Activated naive CD4-positive, alpha-beta T cell treated with anti-CD3 and anti-CD28 coated beads, Interleukin-2, amount 10 ng/mL, durations not matched to agents 7 days and 5 days (primary cell): ENCODE results near the gene SPATA32.

Experiments used
- CTCF ChIA-PET: fragments of 350-600 bp; sonication (Branson Sonifier 250); formaldehyde crosslinking; loops from one replicate; lab custom pipeline; 2021; ENCODE audit warnings: antibody characterized with exemption; lab: Charles Lee
- DNase-seq: peaks from one replicate; pipeline ENCODE4 v3.0.0-alpha.2; 2020
- H3K27ac Mint-ChIP-seq: one replicate; pipeline ENCODE4 v1.8.0; 2021; ENCODE audit warnings: mild to moderate bottlenecking, moderate library complexity, mixed read lengths
- H3K27me3 Mint-ChIP-seq: one replicate; pipeline ENCODE4 v1.8.0; 2021; ENCODE audit warnings: mild to moderate bottlenecking, mixed read lengths
- H3K36me3 Mint-ChIP-seq: one replicate; pipeline ENCODE4 v1.8.0; 2021; ENCODE audit warnings: mixed read lengths
- H3K4me1 Mint-ChIP-seq: one replicate; pipeline ENCODE4 v1.8.0; 2021; ENCODE audit warnings: mixed read lengths
- H3K4me3 Mint-ChIP-seq: one replicate; pipeline ENCODE4 v1.8.0; 2021; ENCODE audit warnings: mild to moderate bottlenecking, moderate library complexity, mixed read lengths
- H3K9me3 Mint-ChIP-seq: one replicate; pipeline ENCODE4 v1.8.0; 2021; ENCODE audit warnings: mixed read lengths

The SPATA32 gene

DNA sequence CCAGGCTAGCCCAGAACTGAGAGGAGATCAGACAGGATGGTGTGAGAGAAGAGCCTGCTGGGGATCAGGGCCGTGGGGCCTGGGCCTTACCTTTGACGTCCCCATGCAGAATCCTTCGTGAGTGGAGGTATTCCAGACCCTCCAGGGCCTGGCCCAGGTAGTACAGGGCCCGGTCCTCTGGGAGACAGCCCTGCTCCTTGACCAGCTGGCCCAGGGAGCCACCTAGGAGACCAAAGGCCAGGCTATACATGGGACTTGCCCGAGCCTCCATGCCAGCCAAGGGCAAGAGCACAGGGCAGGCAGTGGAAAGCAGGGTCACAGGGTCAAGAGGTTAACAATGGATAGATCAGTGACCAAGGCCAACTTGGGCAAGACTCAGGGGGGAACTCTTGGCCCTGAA lies 12.1 kb upstream of the SPATA32 start:
- no peak overlapping the region for H3K4me3 Mint-ChIP-seq
- no peak for DNase-seq
- H3K27ac Mint-ChIP-seq, result no peak overlapping the region
- no peaks in the 10 kb centered on the region for H3K27me3 Mint-ChIP-seq
- H3K4me1 Mint-ChIP-seq, result peaks cover 10% of the 10 kb centered on the region
- peaks cover 34% of the 10 kb centered on the region for H3K36me3 Mint-ChIP-seq
- CTCF ChIA-PET, result interaction anchor here (1.8 to 4.7 kb wide), 2 partner anchors 54 to 120 kb away, joined by 4 to 41 read pairs; no protein-coding TSS in a partner anchor
- no peaks in the 10 kb centered on the region for H3K9me3 Mint-ChIP-seq

DNA sequence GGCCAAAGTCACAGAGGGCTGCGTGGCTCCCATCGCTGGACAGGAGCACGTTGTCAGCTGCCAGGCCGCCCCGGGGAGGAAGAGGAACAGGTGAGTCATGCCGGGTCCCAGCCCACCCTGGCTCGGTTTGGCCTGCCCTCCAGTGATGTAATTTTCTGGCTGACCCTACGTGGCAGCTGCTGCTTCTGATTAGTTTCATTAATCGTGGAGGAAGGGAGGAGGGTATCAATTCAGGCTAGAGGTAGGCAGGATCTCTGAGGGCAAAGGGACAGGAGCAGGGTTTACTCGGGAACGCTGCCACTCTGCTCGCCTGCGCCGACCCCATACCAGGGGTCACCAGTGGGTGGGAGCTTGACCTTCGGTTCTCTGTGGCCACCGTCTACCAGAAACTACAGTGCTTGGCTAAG lies 11.7 kb upstream of the SPATA32 start:
- no peak for DNase-seq
- CTCF ChIA-PET, result interaction anchor here (4.7 kb wide), 1 partner anchor 54 kb away, joined by 41 read pairs; no protein-coding TSS in a partner anchor
- H3K4me3 Mint-ChIP-seq, result no peak overlapping the region
- H3K36me3 Mint-ChIP-seq, result peaks cover 35% of the 10 kb centered on the region
- peaks cover 9% of the 10 kb centered on the region for H3K4me1 Mint-ChIP-seq
- H3K27me3 Mint-ChIP-seq, result no peaks in the 10 kb centered on the region
- no peaks in the 10 kb centered on the region for H3K9me3 Mint-ChIP-seq
- no peak overlapping the region for H3K27ac Mint-ChIP-seq

- CTCF ChIA-PET, result interaction anchor here (0.6 to 4.7 kb wide), 8 partner anchors 17 to 136 kb away, joined by 3 to 41 read pairs (median 6); partner anchors contain the start of gene ACBD4
- no peak for DNase-seq
- Mint-ChIP-seq H3K27me3 (no peaks in the 10 kb centered on the region), H3K9me3 (no peaks in the 10 kb centered on the region), H3K4me3 (no peak overlapping the region), H3K36me3 (peaks cover 48% of the 10 kb centered on the region), H3K4me1 (no peaks in the 10 kb centered on the region), H3K27ac (no peak overlapping the region)
Observed at GRCh38 chr17:45271603-45272002, 9.7 kb upstream of the SPATA32 start.

- peak; percentile 71 for DNase-seq
- H3K27ac Mint-ChIP-seq, result peak overlapping the region; percentile 37
- H3K4me3 Mint-ChIP-seq, result no peak overlapping the region
- no peaks in the 10 kb centered on the region for H3K4me1 Mint-ChIP-seq
- no peaks in the 10 kb centered on the region for H3K27me3 Mint-ChIP-seq
- CTCF ChIA-PET, result interaction anchor here (1.2 to 4.7 kb wide), 8 partner anchors 13 to 136 kb away, joined by 4 to 41 read pairs (median 6); partner anchors contain the start of gene ACBD4
- no peaks in the 10 kb centered on the region for H3K9me3 Mint-ChIP-seq
- H3K36me3 Mint-ChIP-seq, result peaks cover 50% of the 10 kb centered on the region
Observed at GRCh38 chr17:45270828-45271418, 9.0 kb upstream of the SPATA32 start.

DNA sequence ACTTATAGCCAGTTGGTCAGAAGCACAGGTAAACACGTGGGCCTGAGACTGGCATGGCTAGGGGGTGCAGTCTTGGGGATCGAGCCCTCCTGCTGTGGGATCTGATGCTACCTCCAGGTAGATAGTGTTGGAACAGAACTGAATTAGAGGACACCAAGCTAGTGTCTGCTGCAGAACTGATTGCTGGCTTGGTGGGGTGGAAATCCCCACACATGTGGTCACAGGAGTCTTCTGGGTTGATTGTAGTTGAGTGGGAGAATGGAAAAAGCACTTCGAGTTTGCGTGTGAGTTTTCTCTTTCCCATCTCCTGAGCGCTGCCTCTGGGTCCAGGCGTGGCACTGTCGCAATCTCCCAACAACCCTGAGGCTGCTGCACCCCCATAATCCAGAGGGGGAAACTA lies 8.0 kb upstream of the SPATA32 start:
- Mint-ChIP-seq H3K27me3 (no peaks in the 10 kb centered on the region), H3K27ac (no peak overlapping the region), H3K4me1 (no peaks in the 10 kb centered on the region), H3K4me3 (no peak overlapping the region), H3K9me3 (no peaks in the 10 kb centered on the region), H3K36me3 (peaks cover 53% of the 10 kb centered on the region)
- CTCF ChIA-PET, result interaction anchor here (1.3 to 5.6 kb wide), 4 partner anchors 13 to 51 kb away, joined by 5 to 39 read pairs (median 10); no protein-coding TSS in a partner anchor
- no peak for DNase-seq

- no peaks in the 10 kb centered on the region for H3K27me3 Mint-ChIP-seq
- peak overlapping the region; percentile 64 for H3K27ac Mint-ChIP-seq
- no peak for DNase-seq
- H3K9me3 Mint-ChIP-seq, result no peaks in the 10 kb centered on the region
- CTCF ChIA-PET, result interaction anchor here (1.4 to 5.6 kb wide), 3 partner anchors 9 to 118 kb away, joined by 3 to 39 read pairs (median 16); no protein-coding TSS in a partner anchor
- no peak overlapping the region for H3K4me3 Mint-ChIP-seq
- peaks cover 52% of the 10 kb centered on the region for H3K36me3 Mint-ChIP-seq
- peaks cover 7% of the 10 kb centered on the region for H3K4me1 Mint-ChIP-seq
Observed at GRCh38 chr17:45267436-45268055, 5.7 kb upstream of the SPATA32 start.

DNA sequence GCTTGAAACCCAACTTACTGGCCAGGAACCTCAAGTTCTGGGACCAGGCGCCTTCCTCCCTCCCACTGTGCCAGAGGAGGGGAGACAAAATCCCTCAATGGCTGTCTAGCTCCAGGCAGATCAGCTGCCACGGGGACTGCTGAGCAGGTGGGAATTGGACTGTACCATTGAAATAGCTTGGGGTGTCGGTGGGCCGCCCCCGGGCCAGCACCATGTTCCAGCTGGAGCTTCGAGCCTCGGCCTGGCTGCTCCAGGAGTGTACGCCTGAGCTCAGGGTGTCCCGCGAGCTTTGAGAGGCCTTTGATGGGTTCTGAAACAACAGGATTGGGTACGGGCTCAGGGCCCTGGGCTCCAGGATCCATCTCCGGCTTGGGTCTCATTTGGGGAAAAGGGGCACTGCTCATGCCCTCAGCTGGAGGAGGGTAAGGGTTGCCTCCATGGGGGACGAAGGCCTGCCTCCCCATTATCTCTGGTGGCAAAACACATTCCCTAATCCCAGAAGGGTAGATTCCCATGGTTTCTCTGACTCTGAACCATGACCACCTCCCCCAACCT lies 4.6 kb upstream of the SPATA32 start:
- DNase-seq, result no peak
- Mint-ChIP-seq H3K9me3 (no peaks in the 10 kb centered on the region), H3K27ac (no peak overlapping the region), H3K4me1 (peaks cover 16% of the 10 kb centered on the region), H3K36me3 (peaks cover 49% of the 10 kb centered on the region), H3K27me3 (no peaks in the 10 kb centered on the region), H3K4me3 (no peak overlapping the region)
- CTCF ChIA-PET, result interaction anchor here (1.4 to 5.6 kb wide), 3 partner anchors 10 to 119 kb away, joined by 3 to 39 read pairs (median 16); no protein-coding TSS in a partner anchor

GRCh38 chr17:45265821-45266220 lies 3.9 kb upstream of the SPATA32 start:
- Mint-ChIP-seq H3K27ac (peak overlapping the region; percentile 62), H3K4me1 (peaks cover 21% of the 10 kb centered on the region), H3K36me3 (peaks cover 46% of the 10 kb centered on the region)

GRCh38 chr17:45264988-45265387 lies 3.1 kb upstream of the SPATA32 start:
- DNase-seq, result no peak
- CTCF ChIA-PET, result interaction anchor here (0.9 to 5.6 kb wide), 4 partner anchors 9 to 46 kb away, joined by 3 to 39 read pairs (median 10); no protein-coding TSS in a partner anchor
- no peaks in the 10 kb centered on the region for H3K9me3 Mint-ChIP-seq
- no peak overlapping the region for H3K4me3 Mint-ChIP-seq
- H3K27ac Mint-ChIP-seq, result no peak overlapping the region
- peaks cover 27% of the 10 kb centered on the region for H3K4me1 Mint-ChIP-seq
- no peaks in the 10 kb centered on the region for H3K27me3 Mint-ChIP-seq
- peaks cover 42% of the 10 kb centered on the region for H3K36me3 Mint-ChIP-seq

More at GRCh38 chr17:45265821-45266220, 3.9 kb upstream of the SPATA32 start:
- no peaks in the 10 kb centered on the region for H3K9me3 Mint-ChIP-seq
- no peak for DNase-seq
- H3K4me3 Mint-ChIP-seq, result no peak overlapping the region
- CTCF ChIA-PET, result interaction anchor here (1.4 to 5.6 kb wide), 3 partner anchors 11 to 120 kb away, joined by 3 to 39 read pairs (median 16); no protein-coding TSS in a partner anchor
- no peaks in the 10 kb centered on the region for H3K27me3 Mint-ChIP-seq

GRCh38 chr17:45264430-45264829 lies 2.5 kb upstream of the SPATA32 start:
- Mint-ChIP-seq H3K36me3 (peaks cover 37% of the 10 kb centered on the region), H3K4me1 (peaks cover 27% of the 10 kb centered on the region), H3K4me3 (no peak overlapping the region), H3K27me3 (no peaks in the 10 kb centered on the region), H3K9me3 (no peaks in the 10 kb centered on the region), H3K27ac (no peak overlapping the region)
- no peak for DNase-seq
- CTCF ChIA-PET, result interaction anchor here (0.9 to 5.6 kb wide), 3 partner anchors 9 to 45 kb away, joined by 3 to 39 read pairs (median 3); no protein-coding TSS in a partner anchor

DNA sequence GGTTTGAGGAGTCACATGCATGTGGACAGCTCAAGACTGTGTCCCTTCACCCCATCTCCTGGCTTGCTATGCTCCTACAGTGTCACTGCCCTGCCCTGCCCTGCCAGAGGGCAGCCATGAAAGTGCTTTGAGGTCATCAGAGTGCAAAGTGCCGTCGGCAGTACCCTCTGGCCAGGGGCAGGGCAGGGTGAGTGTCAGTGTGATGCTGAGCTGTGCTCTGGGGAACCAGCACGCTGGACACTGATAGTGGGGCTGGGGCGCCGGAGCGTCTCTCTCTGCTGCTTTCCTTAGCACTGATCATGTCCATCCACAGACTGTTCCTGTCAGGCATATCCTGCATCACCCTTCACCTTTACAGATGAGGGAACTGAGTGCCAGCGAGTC lies 1.6 kb upstream of the SPATA32 start:
- peaks cover 27% of the 10 kb centered on the region for H3K4me1 Mint-ChIP-seq
- H3K27me3 Mint-ChIP-seq, result no peaks in the 10 kb centered on the region
- H3K4me3 Mint-ChIP-seq, result no peak overlapping the region
- peak overlapping the region; percentile 81 for H3K27ac Mint-ChIP-seq
- no peaks in the 10 kb centered on the region for H3K9me3 Mint-ChIP-seq
- CTCF ChIA-PET, result interaction anchor here (0.6 to 0.9 kb wide), 2 partner anchors 94 to 137 kb away, joined by 3 read pairs; no protein-coding TSS in a partner anchor
- DNase-seq, result no peak
- H3K36me3 Mint-ChIP-seq, result peaks cover 31% of the 10 kb centered on the region

- CTCF ChIA-PET, result interaction anchor here (0.9 kb wide), 1 partner anchor 138 kb away, joined by 3 read pairs; no protein-coding TSS in a partner anchor
- Mint-ChIP-seq H3K4me1 (peaks cover 27% of the 10 kb centered on the region), H3K9me3 (no peaks in the 10 kb centered on the region), H3K27me3 (no peaks in the 10 kb centered on the region), H3K27ac (peak overlapping the region; percentile 81), H3K36me3 (peaks cover 27% of the 10 kb centered on the region), H3K4me3 (peak overlapping the region; percentile 70)
- DNase-seq, result no peak
Observed at GRCh38 chr17:45262516-45263476, 902 bp upstream of the SPATA32 start.

GRCh38 chr17:45260204-45260783 lies 1.6 kb downstream of the SPATA32 start:
- CTCF ChIA-PET, result interaction anchor here (1.2 to 2.1 kb wide), 2 partner anchors 17 to 41 kb away, joined by 3 to 11 read pairs; no protein-coding TSS in a partner anchor
- Mint-ChIP-seq H3K4me3 (no peak overlapping the region), H3K4me1 (peaks cover 37% of the 10 kb centered on the region), H3K36me3 (peaks cover 14% of the 10 kb centered on the region), H3K27me3 (no peaks in the 10 kb centered on the region), H3K27ac (peak overlapping the region; percentile 6), H3K9me3 (no peaks in the 10 kb centered on the region)
- DNase-seq, result no peak
